Measurements from ENCODE around the gene SH2D6.
"Not testable (repeated sequence)": the region's sequence is repeated elsewhere in the genome, so short reads cannot be mapped to it uniquely, and the experiment has no call there.

The SH2D6 gene

DNA sequence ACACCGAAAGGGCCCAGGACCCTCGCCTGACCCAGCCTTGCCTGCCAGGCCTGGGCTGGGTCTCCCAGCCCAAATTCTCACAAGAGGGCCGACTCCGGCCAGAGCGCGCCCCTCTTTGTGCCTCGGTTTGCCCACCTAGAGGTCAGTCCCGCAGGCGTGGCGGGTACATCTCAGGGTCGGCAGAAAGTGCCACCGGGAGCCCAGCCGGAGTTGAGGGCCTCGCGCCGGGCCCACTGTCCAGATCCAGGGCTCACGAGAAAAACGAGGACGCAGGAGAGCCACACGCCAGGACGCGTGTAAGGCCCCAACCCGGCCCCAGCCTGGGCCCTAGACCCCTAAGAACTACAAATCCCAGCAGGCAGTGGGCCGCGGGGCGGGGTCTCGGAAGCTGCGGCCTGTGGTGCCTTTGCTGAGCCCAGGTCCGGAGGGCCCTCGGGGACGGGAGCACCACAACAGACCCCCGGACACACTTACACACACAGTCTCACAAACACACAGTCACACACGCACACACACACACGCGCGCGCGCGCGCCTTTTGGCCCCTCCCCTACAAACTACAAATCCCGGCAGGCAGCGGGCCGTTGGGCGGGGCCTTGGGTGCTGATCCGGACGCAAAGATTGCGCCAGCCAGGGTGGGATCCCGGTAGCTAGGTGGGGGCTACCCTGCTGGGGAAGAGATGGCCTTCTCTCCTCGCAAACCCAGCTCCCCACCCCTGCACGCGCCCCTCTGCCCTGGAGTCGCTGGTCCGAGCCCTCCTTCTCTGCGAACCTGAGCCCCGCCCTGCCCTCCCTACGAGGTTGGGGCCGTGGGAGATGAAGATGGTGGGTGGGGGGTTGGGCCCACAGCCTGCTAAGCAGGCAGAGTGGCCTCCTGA, at the start of gene SH2D6:
Gene SH2D6 (plus strand): TSS at position 583 of the 877 bp plus-strand sequence. CDS start 10,752 bp downstream, outside the sequence.
- DNase-seq (ENCODE audit: low read depth in 2 of 2) = peak; percentile 58 to 63

- no peak for DNase-seq (ENCODE audit: low read depth in 2 of 2)
Measured at GRCh38 chr2:85368921-85369320, 49.6 kb upstream of the SH2D6 start.

DNA sequence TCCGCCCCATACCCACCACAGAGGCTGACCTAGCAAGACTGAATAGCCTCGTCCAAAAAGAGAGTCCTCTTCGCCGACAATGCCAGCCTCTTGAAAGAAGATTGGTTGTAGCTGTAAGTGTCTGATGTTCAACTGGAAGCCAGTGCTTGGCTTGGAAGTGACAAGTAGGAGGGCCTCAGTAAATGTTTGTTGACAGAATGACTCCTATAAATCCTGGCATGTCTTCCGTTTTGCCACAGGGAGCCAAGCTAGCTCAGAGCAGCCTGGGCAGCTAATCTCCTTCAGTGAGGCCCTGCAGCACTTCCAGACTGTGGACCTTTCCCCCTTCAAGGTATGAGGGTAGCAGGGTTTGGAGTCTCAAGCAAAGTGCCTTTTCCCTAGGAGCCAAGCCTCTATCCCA, 49.0 kb upstream of the SH2D6 start:
- no peak for DNase-seq (ENCODE audit: low read depth in 2 of 2)

DNA sequence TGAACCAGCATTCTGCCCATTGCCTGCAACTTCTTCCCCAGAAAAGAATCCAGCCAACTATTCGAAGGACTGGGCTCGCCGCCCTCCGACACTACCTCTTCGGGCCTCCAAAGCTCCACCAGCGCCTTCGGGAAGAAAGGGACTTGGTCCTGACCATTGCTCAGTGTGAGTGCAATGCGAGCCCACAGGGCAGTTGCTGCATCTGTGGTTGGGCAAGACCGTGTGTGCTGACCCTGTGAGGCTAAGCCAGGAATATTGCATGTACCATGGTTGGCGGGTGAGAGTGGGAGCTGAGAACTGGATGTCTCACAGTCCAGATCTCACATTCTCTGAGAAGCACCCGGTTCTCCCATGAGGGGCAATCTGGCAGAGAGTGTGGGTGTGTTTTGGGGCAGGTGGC, 47.5 kb upstream of the SH2D6 start:
- DNase-seq (ENCODE audit: low read depth in 2 of 2) = no peak

DNA sequence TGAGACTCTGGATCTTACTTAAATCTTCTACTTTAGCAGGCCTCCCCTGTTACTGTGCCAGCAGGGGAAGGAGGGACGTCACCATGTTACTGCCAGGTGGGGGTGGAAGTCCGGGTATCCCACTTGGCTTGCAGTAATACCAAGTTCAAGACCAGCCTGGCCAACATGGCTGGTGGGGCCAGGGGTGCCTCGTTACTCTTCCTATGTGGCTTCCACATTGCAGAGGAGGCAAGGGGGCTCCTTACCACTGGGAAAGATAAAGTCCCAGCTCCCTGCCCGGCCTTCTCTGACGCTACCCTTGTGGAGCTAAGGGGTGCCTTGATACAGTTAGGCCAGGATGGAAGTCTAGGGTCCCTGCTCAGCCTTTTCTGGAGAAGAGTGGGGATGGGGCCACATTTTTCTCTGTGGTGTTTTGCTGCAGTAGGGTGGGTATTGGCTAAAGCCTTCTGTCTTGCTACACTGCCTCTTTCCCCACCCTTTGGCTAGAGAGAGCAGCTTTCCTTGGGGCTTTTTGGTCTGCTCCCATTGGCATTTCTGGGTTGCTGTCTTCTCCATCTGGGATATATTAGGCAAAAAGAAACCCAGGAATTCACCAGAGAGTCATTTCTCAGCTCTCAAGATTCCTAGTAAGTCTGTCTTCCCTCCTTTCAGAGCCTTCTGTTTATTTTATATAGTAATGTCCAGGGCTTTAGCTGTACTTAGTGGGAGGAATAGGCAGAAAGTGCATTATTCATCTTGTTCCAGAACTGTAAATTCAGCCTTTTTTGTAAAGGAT, 42.0 kb upstream of the SH2D6 start:
- no peak for DNase-seq (ENCODE audit: low read depth in 2 of 2)

GRCh38 chr2:85377083-85377482, 41.4 kb upstream of the SH2D6 start:
- DNase-seq (ENCODE audit: low read depth in 2 of 2) = no peak

- DNase-seq (ENCODE audit: low read depth in 2 of 2) = no peak
Measured at GRCh38 chr2:85378257-85378656, 40.3 kb upstream of the SH2D6 start.

DNA sequence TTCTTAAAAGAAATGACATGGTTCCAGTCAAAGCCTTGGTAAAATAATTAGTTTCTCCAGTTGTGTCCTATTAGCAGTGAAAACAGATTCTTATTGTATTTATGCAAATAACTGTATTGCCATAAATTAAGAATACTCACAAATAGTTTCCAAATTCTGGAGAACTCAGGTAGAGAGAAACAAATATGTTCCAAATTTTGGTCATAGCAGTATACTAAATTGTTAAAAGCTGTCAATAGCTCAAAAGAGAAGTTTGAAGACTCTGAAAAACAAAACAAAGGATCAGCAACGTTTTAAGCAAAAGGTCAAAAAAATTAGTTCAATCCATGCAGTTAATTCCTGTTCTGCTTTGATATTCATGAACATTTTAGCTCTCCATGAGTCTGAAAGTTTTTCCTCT, 38.5 kb upstream of the SH2D6 start:
- DNase-seq (ENCODE audit: low read depth in 2 of 2) = no peak

DNA sequence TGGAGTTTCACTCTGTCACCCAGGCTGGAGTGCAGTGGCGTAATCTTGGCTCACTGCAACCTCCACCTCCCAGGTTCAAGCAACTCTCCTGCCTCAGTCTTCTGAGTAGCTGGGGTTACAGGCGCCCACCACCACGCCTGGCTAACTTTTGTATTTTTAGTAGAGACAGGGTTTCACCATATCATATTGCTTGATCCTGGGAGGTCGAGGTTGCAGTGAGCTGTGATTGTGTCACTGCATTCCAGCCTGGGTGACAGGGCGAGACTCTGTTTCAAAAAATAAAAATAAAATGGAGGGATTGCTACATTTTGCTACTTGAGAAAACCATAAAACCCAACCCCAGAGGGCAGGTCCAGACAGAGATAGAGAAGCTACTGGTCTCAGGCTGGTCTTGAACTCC, 35.4 kb upstream of the SH2D6 start:
- DNase-seq (ENCODE audit: low read depth in 2 of 2) = not testable (repeated sequence)

- DNase-seq (ENCODE audit: low read depth in 2 of 2) = no peak
Measured at GRCh38 chr2:85383850-85384249, 34.7 kb upstream of the SH2D6 start.

DNA sequence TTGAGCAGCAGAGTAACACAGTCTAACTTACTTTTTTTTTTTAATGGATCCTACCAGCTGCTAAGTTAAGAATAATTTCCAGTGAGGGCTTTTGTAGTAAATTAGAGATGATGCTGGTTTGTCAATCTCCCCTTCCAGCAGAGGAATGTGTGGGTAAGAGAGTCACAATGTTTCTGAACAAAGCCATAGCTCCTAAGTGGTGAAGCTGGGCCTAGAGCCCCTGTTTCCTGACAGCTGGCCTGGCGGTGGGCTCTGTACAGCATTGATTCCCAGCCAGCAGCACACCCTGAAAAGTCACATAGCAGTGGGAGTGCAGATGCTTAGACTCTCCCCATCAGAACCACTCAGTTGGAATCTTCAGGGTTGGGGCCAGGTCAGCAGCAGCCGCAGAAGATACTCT, 32.8 kb upstream of the SH2D6 start:
- no peak for DNase-seq (ENCODE audit: low read depth in 2 of 2)

DNA sequence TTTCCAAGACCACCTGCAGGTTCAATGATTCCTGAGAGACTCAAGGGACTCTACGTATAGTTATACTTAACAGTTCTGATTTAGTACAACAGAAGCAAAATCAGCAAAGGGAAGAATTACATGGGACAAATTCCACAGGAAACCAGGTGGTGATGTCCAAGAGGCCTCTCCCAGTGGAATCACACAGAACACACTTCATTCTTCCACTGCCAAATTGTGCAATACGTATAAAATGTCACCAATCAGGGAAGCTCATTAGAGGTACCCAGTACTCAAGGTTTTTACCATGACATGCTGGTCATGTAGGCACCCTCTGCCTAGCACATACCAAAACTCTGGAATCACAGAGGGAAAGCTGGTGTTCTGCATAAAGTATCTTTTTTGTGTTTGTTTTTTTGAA, 30.8 kb upstream of the SH2D6 start:
- DNase-seq (ENCODE audit: low read depth in 2 of 2) = no peak

- DNase-seq (ENCODE audit: low read depth in 2 of 2) = no peak
Measured at GRCh38 chr2:85388878-85389538, 29.5 kb upstream of the SH2D6 start.

DNA sequence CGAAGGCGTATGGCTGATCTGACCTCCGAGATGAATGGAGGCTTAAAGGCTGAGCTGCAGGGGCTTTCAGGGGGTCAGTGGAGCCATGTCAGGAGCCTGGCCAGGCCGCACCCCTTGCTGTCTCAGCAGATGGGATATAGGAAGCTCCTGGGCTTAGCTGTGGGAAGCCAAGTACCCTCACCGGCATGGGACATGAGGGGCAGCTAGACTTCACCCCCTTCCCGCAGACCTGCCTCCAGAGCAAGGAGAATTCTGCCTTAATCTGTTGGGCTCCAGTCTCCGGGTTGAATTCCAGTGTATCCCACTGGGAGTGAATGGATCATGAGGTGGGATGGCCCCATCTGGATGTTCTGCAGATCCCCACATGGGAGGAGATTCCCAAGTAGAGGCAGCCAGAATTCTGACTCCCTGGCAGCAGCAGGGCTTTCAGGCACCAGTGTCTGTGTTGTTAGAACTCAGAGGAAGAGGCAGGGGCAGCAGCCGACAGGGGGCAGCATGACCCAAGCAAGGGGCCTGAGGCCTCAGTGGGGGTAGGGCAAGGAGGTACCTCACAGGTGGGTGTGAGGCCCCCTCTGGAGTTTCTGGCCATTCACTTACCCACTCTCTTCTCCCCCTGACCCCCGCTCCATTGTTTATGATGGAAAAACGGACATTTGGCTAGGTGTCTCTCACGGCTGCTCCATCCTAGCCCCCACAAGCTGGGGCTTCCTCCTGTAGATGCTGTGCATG, 27.4 kb upstream of the SH2D6 start:
- peak; percentile 33 to 55 for DNase-seq (ENCODE audit: low read depth in 2 of 2)

- DNase-seq (ENCODE audit: low read depth in 2 of 2) = no peak
Measured at GRCh38 chr2:85393836-85394235, 24.7 kb upstream of the SH2D6 start.

- DNase-seq (ENCODE audit: low read depth in 2 of 2) = no peak
Measured at GRCh38 chr2:85394261-85394681, 24.2 kb upstream of the SH2D6 start.

GRCh38 chr2:85394976-85395375, 23.5 kb upstream of the SH2D6 start:
- DNase-seq (ENCODE audit: low read depth in 2 of 2) = no peak

GRCh38 chr2:85395912-85396475, 22.5 kb upstream of the SH2D6 start:
- no peak for DNase-seq (ENCODE audit: low read depth in 2 of 2)

DNA sequence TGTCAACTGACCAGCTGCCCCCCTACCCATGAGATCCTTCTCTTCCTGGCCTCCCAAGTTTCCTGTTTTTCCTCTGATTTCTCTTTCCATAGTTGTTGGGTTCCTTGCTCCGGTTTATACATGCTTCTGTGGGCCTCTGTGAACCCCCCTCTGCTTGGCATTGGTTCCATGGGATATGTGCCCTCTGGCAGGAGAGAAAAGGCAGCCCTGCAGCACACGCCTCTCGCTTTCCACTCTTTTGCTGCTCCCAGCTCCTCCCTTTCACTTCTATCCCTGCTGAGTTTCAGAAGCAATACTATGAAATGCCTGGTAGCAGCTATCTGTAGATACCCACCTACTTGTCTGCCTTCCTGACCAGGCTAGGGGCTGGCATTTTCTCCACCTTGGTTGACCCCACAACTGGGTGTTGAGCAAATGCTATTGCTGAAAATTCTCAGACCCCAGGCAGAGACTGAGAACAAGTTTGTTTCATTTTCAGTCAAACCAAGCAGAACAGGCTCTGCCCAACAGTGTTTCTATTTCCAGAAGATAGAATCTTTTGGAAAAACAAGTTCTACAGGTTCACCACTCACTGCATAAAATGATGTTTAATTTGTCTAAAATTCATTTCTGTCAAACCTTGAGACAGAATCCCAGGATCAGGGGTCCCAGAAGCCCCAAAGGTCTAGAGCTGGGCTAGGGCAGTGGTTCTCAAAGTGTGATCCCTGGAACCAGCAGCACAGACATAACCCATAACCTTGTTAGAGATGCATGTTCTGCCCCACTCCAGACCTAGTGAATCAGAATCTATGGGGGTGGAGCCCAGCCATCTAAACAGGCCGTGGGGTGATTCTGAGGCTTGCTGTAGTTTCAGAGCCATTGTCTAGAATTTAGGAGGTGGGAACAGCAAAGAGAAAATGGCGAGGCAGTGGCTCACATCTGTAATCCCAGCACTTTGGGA, 21.7 kb upstream of the SH2D6 start:
- no peak for DNase-seq (ENCODE audit: low read depth in 2 of 2)

DNA sequence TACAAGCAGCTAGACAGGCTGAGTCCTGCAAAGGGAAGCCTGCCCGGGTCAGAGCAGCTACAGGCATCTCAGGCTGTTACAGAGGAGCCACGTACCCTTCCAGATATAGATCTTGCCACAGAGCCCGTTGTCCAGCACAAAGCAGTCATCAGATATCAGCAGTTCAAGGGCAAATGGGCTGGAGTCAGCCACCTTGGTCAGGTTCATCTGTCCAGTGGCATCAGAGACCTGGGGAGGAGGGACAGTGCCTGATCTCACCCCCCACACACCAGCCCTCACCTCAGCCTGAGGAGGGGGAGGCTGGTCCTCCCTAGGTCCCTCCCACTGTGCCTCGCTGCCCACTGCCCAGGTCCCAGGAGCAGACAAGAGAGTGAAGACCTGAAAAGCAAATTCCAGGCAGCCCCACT, 20.6 kb upstream of the SH2D6 start:
- DNase-seq (ENCODE audit: low read depth in 2 of 2) = no peak
